Measurements from ENCODE around the gene PKP2.

DNA sequence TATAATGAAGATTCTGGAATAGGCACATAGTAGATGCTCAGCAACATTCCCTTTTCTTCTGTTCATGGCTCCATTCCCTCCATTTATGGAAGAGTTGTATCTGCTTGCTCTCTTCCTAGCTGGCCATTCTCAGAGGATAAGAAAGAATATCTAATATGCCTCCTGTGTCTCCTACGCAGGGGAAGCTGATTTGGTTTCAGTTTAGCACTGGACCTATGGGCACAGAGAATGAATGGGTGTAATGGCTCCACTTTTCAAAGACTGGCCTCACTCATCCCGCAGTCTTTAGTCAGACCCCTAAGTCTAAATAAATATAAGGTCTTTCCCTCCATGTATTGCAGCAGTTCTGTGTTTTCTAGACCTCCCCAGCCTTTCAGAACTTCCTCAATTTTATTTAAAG, 2.0 kb downstream of the PKP2 start:
- TF ChIP-seq, protein P1, sequence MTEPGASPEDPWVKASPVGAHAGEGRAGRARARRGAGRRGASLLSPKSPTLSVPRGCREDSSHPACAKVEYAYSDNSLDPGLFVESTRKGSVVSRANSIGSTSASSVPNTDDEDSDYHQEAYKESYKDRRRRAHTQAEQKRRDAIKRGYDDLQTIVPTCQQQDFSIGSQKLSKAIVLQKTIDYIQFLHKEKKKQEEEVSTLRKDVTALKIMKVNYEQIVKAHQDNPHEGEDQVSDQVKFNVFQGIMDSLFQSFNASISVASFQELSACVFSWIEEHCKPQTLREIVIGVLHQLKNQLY (CRISPR knock-in tag; conservative IDR thresholded peaks at IDR 0.05): no peak
- TF ChIP-seq ZNF232 (CRISPR knock-in tag; IDR thresholded peaks at IDR 0.05): no peak
- TF ChIP-seq ILK (tag; IDR thresholded peaks at IDR 0.05; ENCODE audit: borderline replicate concordance, low read depth): no peak
- TF ChIP-seq JUN (IDR thresholded peaks at IDR 0.05; ENCODE audit: borderline replicate concordance, low read depth, low read length): no peak
- no peak for TF ChIP-seq JUN (CRISPR knock-in tag; IDR thresholded peaks at IDR 0.05; ENCODE audit: borderline replicate concordance)
- no peak for TF ChIP-seq ZFX (CRISPR knock-in tag; IDR thresholded peaks at IDR 0.05)
- TF ChIP-seq NFIC (IDR thresholded peaks at IDR 0.05): no peak
- no peak for TF ChIP-seq NR1H2 (CRISPR knock-in tag; IDR thresholded peaks at IDR 0.05)
- TF ChIP-seq SIN3A (IDR thresholded peaks at IDR 0.05; ENCODE audit: borderline replicate concordance in 2 of 2, control insufficient read depth in 1 of 2, low read depth in 2 of 2, low read length in 2 of 2): no peak
- TF ChIP-seq POLR2AphosphoS5 (IDR thresholded peaks at IDR 0.05; ENCODE audit: control insufficient read depth, insufficient read depth, low read depth, low read length): no peak
- no peak for TF ChIP-seq GTF2A2 (tag; IDR thresholded peaks at IDR 0.05)
- no peak for TF ChIP-seq TEAD4 (IDR thresholded peaks at IDR 0.05; ENCODE audit: low read length)
- no peak for TF ChIP-seq TEAD4 (CRISPR knock-in tag; IDR thresholded peaks at IDR 0.05; ENCODE audit: borderline replicate concordance)
- TF ChIP-seq, protein P2, sequence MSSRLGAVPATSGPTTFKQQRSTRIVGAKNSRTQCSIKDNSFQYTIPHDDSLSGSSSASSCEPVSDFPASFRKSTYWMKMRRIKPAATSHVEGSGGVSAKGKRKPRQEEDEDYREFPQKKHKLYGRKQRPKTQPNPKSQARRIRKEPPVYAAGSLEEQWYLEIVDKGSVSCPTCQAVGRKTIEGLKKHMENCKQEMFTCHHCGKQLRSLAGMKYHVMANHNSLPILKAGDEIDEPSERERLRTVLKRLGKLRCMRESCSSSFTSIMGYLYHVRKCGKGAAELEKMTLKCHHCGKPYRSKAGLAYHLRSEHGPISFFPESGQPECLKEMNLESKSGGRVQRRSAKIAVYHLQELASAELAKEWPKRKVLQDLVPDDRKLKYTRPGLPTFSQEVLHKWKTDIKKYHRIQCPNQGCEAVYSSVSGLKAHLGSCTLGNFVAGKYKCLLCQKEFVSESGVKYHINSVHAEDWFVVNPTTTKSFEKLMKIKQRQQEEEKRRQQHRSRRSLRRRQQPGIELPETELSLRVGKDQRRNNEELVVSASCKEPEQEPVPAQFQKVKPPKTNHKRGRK (tag; IDR thresholded peaks at IDR 0.05): no peak
- TF ChIP-seq EZH2 (IDR thresholded peaks at IDR 0.05; ENCODE audit: borderline replicate concordance, low read depth, low read length): no peak
